ENCODE measurements around the gene DENND4C.

DENND4C gene

GRCh38 chr9:19270421-19270949, 40.0 kb downstream of the DENND4C start:
- no peak for DNase-seq

- DNase-seq = no peak
Measured at GRCh38 chr9:19271081-19271480, 40.6 kb downstream of the DENND4C start.

- no peak for DNase-seq
Measured at GRCh38 chr9:19281801-19282200, 51.3 kb downstream of the DENND4C start.

- no peak for DNase-seq
Measured at GRCh38 chr9:19283072-19283710, 52.7 kb downstream of the DENND4C start.

GRCh38 chr9:19284729-19285128, 54.2 kb downstream of the DENND4C start:
- no peak for DNase-seq

GRCh38 chr9:19286634-19287188, 56.2 kb downstream of the DENND4C start:
- DNase-seq = no peak

- no peak for DNase-seq
Measured at GRCh38 chr9:19288081-19288480, 57.6 kb downstream of the DENND4C start.

- DNase-seq = no peak
Measured at GRCh38 chr9:19290103-19290502, 59.6 kb downstream of the DENND4C start.

- no peak for DNase-seq
Measured at GRCh38 chr9:19294219-19294618, 63.7 kb downstream of the DENND4C start.

- no peak for DNase-seq
Measured at GRCh38 chr9:19298436-19299000, 68.0 kb downstream of the DENND4C start.

- no peak for DNase-seq
Measured at GRCh38 chr9:19303216-19303615, 72.7 kb downstream of the DENND4C start.

- no peak for DNase-seq
Measured at GRCh38 chr9:19306568-19306967, 76.1 kb downstream of the DENND4C start.

- DNase-seq = no peak
Measured at GRCh38 chr9:19310246-19310645, 79.8 kb downstream of the DENND4C start.

GRCh38 chr9:19313573-19313972, 83.1 kb downstream of the DENND4C start:
- no peak for DNase-seq

GRCh38 chr9:19320495-19320894, 90.0 kb downstream of the DENND4C start:
- DNase-seq = no peak

GRCh38 chr9:19331877-19332276, 101.4 kb downstream of the DENND4C start:
- DNase-seq = no peak

GRCh38 chr9:19336166-19336565, 105.7 kb downstream of the DENND4C start:
- DNase-seq = no peak

GRCh38 chr9:19342947-19343346, 112.5 kb downstream of the DENND4C start:
- DNase-seq = no peak

- DNase-seq = no peak
Measured at GRCh38 chr9:19358701-19359100, 128.2 kb downstream of the DENND4C start.

- no peak for DNase-seq
Measured at GRCh38 chr9:19369107-19369506, 138.6 kb downstream of the DENND4C start.

GRCh38 chr9:19371942-19372341, 141.4 kb downstream of the DENND4C start:
- DNase-seq = no peak

- no peak for DNase-seq
Measured at GRCh38 chr9:19372567-19372966, 142.1 kb downstream of the DENND4C start.

GRCh38 chr9:19373527-19373926, 143.0 kb downstream of the DENND4C start:
- no peak for DNase-seq

- no peak for DNase-seq
Measured at GRCh38 chr9:19375538-19375937, 145.0 kb downstream of the DENND4C start.
